B cell (primary cell): Measurements from ENCODE around the gene ELAVL4.

Experiments used
- EZH2 ChIP-seq: IDR thresholded peaks from 2 replicates; pipeline ENCODE4 v1.6.1; 2012; ENCODE audit warnings: borderline replicate concordance, low read depth, mild to moderate bottlenecking, moderate library complexity, low read length; ENCODE audit not compliant: insufficient read depth, poor library complexity, severe bottlenecking
- TF ChIP-seq, protein P1 (sequence below): fragments of 200-600 bp; IDR thresholded peaks from one replicate; pipeline ENCODE4 v1.8.0; 2022; ENCODE audit warnings: antibody characterized with exemption, mild to moderate bottlenecking

DNA sequence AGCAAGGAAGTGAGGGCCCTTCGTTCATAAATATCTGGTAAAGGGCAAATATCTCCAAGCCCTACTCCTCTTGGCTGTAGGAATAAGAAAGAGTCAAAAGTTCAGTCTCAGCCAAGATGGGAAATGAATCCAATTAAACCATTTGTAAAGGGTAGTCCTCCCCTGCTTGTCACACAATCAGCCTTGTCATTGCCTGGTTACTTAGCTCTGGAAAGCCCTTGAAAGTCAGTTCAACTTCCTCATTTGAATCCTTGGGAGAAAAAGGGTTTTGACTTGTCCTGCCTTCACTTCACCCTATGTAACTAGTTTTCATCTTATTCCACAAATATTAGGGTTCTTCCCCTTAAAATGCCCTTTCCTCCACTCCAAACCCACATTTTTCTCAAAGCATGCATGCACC lies 100.0 kb downstream of the ELAVL4 start:
- TF ChIP-seq, protein P1, sequence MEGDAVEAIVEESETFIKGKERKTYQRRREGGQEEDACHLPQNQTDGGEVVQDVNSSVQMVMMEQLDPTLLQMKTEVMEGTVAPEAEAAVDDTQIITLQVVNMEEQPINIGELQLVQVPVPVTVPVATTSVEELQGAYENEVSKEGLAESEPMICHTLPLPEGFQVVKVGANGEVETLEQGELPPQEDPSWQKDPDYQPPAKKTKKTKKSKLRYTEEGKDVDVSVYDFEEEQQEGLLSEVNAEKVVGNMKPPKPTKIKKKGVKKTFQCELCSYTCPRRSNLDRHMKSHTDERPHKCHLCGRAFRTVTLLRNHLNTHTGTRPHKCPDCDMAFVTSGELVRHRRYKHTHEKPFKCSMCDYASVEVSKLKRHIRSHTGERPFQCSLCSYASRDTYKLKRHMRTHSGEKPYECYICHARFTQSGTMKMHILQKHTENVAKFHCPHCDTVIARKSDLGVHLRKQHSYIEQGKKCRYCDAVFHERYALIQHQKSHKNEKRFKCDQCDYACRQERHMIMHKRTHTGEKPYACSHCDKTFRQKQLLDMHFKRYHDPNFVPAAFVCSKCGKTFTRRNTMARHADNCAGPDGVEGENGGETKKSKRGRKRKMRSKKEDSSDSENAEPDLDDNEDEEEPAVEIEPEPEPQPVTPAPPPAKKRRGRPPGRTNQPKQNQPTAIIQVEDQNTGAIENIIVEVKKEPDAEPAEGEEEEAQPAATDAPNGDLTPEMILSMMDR = no peak
- no peak for TF ChIP-seq EZH2
